Liver (tissue), 3 donors: ENCODE measurements around the gene INPP5A.

ENCODE experiments used
- EGR1 ChIP-seq, 2 donors: IDR thresholded peaks; 2 replicates each; pipeline ENCODE4 v1.6.1; 2016 to 2018; ENCODE audit warnings: antibody characterized with exemption in 2 of 2, low read depth in 2 of 2
- GABPA ChIP-seq, 2 donors: IDR thresholded peaks in 1 of 2; conservative IDR thresholded peaks in 1 of 2; 2 replicates each; pipeline ENCODE4 v1.6.1; 2016; ENCODE audit warnings: antibody characterized with exemption in 2 of 2, mild to moderate bottlenecking in 1 of 2, moderate library complexity in 1 of 2
- JUND ChIP-seq, 2 donors: IDR thresholded peaks; 2 replicates each; pipeline ENCODE4 v1.6.1; 2016; ENCODE audit warnings: antibody characterized with exemption in 2 of 2
- RXRA ChIP-seq, 2 donors: IDR thresholded peaks; 2 replicates each; pipeline ENCODE4 v1.6.1; 2017 to 2018; ENCODE audit warnings: antibody characterized with exemption in 2 of 2, mild to moderate bottlenecking in 1 of 2
- SP1 ChIP-seq: IDR thresholded peaks from 2 replicates; pipeline ENCODE4 v1.6.1; 2018; ENCODE audit warnings: antibody characterized with exemption, mild to moderate bottlenecking
- YY1 ChIP-seq: IDR thresholded peaks from 2 replicates; pipeline ENCODE4 v1.6.1; 2016; ENCODE audit warnings: antibody characterized with exemption, mild to moderate bottlenecking
- TF ChIP-seq, protein P1 (sequence below): fragments of 150-350 bp; IDR thresholded peaks from 2 replicates; pipeline ENCODE4 v1.5.1; 2017; ENCODE audit warnings: improper control_type of control experiment, low read depth, low read length; ENCODE audit not compliant: missing input control
- TF ChIP-seq, protein P2 (sequence below): IDR thresholded peaks from 2 replicates; pipeline ENCODE4 v1.6.1; 2016; ENCODE audit warnings: antibody characterized with exemption
- TF ChIP-seq, protein P3 (sequence below): IDR thresholded peaks from 2 replicates; pipeline ENCODE4 v1.6.1; 2016; ENCODE audit warnings: antibody characterized with exemption, mild to moderate bottlenecking
- TF ChIP-seq, protein P4 (sequence below): IDR thresholded peaks from 2 replicates; pipeline ENCODE4 v1.6.1; 2016; ENCODE audit warnings: antibody characterized with exemption
- donor health status: healthy.
- donor health status: healthy.

DNA sequence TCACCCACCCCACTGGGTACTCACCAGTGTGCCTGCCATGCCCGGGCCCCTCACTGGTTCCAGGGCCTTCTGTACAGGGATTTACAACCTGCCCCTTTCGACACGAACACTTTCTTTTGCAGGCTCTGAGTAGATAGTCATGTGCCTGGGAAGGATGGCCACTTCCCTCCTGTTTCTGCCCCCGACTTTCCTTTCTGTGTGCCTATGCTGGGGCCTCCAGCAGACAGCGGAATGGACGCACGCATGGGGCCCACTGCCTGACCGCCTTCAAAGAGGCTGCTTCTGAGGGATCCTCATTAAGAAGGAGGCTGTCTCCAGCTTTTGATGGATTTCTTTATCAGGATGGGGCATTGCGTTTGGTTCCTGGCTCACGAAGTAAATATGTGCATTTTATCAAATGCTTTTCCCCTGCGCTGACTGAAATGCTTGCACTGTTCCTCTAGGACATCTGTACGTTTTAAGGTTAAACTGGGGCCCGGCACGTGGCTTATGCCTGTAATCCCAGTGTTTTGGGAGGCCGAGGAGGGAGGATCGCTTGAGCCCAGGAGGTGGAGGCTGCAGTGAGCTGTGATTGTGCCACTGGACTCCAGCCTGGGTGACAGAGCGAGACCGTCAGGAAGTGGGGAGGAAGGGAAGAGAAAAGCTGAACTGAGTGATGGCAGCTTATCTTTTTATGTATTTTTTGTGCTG lies 277.7 kb downstream of the INPP5A start:
- TF ChIP-seq, protein P1, sequence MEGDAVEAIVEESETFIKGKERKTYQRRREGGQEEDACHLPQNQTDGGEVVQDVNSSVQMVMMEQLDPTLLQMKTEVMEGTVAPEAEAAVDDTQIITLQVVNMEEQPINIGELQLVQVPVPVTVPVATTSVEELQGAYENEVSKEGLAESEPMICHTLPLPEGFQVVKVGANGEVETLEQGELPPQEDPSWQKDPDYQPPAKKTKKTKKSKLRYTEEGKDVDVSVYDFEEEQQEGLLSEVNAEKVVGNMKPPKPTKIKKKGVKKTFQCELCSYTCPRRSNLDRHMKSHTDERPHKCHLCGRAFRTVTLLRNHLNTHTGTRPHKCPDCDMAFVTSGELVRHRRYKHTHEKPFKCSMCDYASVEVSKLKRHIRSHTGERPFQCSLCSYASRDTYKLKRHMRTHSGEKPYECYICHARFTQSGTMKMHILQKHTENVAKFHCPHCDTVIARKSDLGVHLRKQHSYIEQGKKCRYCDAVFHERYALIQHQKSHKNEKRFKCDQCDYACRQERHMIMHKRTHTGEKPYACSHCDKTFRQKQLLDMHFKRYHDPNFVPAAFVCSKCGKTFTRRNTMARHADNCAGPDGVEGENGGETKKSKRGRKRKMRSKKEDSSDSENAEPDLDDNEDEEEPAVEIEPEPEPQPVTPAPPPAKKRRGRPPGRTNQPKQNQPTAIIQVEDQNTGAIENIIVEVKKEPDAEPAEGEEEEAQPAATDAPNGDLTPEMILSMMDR, result no peak
- TF ChIP-seq EGR1 (IDR thresholded peaks at IDR 0.05; ENCODE audit: low read depth in 2 of 2) (no peak), GABPA (IDR thresholded peaks at IDR 0.05 in 1 of 2, conservative IDR thresholded peaks at IDR 0.05 in 1 of 2) (no peak), YY1 (no peak), RXRA (IDR thresholded peaks at IDR 0.05) (no peak), SP1 (no peak), JUND (IDR thresholded peaks at IDR 0.05) (no peak)
- TF ChIP-seq, protein P2, sequence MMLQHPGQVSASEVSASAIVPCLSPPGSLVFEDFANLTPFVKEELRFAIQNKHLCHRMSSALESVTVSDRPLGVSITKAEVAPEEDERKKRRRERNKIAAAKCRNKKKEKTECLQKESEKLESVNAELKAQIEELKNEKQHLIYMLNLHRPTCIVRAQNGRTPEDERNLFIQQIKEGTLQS, result no peak
- TF ChIP-seq, protein P3, sequence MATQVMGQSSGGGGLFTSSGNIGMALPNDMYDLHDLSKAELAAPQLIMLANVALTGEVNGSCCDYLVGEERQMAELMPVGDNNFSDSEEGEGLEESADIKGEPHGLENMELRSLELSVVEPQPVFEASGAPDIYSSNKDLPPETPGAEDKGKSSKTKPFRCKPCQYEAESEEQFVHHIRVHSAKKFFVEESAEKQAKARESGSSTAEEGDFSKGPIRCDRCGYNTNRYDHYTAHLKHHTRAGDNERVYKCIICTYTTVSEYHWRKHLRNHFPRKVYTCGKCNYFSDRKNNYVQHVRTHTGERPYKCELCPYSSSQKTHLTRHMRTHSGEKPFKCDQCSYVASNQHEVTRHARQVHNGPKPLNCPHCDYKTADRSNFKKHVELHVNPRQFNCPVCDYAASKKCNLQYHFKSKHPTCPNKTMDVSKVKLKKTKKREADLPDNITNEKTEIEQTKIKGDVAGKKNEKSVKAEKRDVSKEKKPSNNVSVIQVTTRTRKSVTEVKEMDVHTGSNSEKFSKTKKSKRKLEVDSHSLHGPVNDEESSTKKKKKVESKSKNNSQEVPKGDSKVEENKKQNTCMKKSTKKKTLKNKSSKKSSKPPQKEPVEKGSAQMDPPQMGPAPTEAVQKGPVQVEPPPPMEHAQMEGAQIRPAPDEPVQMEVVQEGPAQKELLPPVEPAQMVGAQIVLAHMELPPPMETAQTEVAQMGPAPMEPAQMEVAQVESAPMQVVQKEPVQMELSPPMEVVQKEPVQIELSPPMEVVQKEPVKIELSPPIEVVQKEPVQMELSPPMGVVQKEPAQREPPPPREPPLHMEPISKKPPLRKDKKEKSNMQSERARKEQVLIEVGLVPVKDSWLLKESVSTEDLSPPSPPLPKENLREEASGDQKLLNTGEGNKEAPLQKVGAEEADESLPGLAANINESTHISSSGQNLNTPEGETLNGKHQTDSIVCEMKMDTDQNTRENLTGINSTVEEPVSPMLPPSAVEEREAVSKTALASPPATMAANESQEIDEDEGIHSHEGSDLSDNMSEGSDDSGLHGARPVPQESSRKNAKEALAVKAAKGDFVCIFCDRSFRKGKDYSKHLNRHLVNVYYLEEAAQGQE, result no peak
- TF ChIP-seq, protein P4, sequence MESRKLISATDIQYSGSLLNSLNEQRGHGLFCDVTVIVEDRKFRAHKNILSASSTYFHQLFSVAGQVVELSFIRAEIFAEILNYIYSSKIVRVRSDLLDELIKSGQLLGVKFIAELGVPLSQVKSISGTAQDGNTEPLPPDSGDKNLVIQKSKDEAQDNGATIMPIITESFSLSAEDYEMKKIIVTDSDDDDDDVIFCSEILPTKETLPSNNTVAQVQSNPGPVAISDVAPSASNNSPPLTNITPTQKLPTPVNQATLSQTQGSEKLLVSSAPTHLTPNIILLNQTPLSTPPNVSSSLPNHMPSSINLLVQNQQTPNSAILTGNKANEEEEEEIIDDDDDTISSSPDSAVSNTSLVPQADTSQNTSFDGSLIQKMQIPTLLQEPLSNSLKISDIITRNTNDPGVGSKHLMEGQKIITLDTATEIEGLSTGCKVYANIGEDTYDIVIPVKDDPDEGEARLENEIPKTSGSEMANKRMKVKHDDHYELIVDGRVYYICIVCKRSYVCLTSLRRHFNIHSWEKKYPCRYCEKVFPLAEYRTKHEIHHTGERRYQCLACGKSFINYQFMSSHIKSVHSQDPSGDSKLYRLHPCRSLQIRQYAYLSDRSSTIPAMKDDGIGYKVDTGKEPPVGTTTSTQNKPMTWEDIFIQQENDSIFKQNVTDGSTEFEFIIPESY, result no peak
